Suprapubic skin (tissue), 4 donors: ENCODE results near the gene TRAF3.

Experiments used
- CTCF ChIP-seq, 2 donors: fragments of 200-600 bp in 1 of 2; fragments of 450-650 bp in 1 of 2; sonication (generic) in 1 of 2; IDR thresholded peaks; one replicate each; pipeline ENCODE4 v1.5.1; 2016 to 2019; ENCODE audit warnings: antibody characterized with exemption in 2 of 2, mild to moderate bottlenecking in 1 of 2, moderate library complexity in 1 of 2
- EP300 ChIP-seq: sonication (generic); formaldehyde crosslinking; IDR thresholded peaks from one replicate; pipeline ENCODE4 v1.6.1; 2017; ENCODE audit warnings: antibody characterized with exemption
- POLR2A ChIP-seq, 2 donors: fragments of 450-650 bp; IDR thresholded peaks; one replicate each; pipeline ENCODE4 v1.6.1; 2017; ENCODE audit warnings: antibody characterized with exemption in 2 of 2, mild to moderate bottlenecking in 2 of 2, moderate library complexity in 2 of 2
- POLR2AphosphoS5 ChIP-seq, 3 donors: sonication (generic); formaldehyde crosslinking; IDR thresholded peaks; one replicate each; pipeline ENCODE4 v1.6.1; 2017; ENCODE audit warnings: antibody characterized with exemption in 3 of 3

DNA sequence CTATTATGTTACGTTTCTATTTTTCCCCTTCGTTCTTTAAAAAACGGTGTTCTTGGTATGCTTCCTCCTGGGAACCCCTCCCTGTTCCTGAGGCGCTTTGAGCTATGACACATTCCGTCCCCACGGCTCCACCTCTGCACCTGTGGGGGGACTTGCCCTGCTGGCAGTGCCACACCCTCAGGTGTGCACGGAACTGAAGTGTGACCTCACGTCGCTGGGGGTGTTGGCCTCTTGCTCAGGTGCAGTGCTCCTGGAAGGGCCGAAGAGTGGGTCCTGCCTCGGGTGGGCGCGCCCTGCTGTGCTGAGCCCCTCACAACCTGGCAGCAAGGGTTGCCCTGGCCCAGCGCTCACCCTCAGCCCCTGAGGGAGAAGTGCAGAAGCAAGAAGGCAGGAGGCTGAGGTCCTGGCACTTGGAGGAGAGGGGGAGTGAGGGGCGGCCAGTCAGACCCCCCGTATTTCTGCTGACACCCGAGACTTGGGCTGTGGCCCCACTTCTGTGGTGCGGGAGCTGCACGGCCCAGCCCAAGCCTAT, 150.2 kb downstream of the TRAF3 start:
- TF ChIP-seq CTCF (IDR thresholded peaks at IDR 0.05) (no peak), POLR2A (IDR thresholded peaks at IDR 0.05) (no peak), EP300 (no peak), POLR2AphosphoS5 (IDR thresholded peaks at IDR 0.05) (no peak)
